Neural crest cell (in vitro differentiated cells): Measurements from ENCODE around the gene CAPN5. TPM values are rescaled to one million over a fixed set of nuclear protein-coding genes. Genes with fewer than 3 reads are reported as not detected.

Source experiments
- DNase-seq: peaks from one replicate; pipeline ENCODE4 v3.0.0; 2021; ENCODE audit warnings: low read depth, mixed read lengths, low spot score
- H3K27ac Mint-ChIP-seq: one replicate; pipeline ENCODE4 v1.8.0; 2021; ENCODE audit warnings: mild to moderate bottlenecking, mixed read lengths; ENCODE audit not compliant: unreplicated experiment
- H3K27me3 Mint-ChIP-seq: 2 replicates; pipeline ENCODE4 v1.8.0; 2021; ENCODE audit warnings: low read depth, mild to moderate bottlenecking, mixed read lengths
- H3K36me3 Mint-ChIP-seq: 2 replicates; pipeline ENCODE4 v1.8.0; 2021; ENCODE audit warnings: low read depth, mild to moderate bottlenecking, mixed read lengths
- H3K4me1 Mint-ChIP-seq: 2 replicates; pipeline ENCODE4 v1.8.0; 2021; ENCODE audit warnings: mixed read lengths
- H3K4me3 Mint-ChIP-seq: one replicate; pipeline ENCODE4 v1.8.0; 2021; ENCODE audit warnings: mild to moderate bottlenecking, mixed read lengths
- H3K9me3 Mint-ChIP-seq: 2 replicates; pipeline ENCODE4 v1.8.0; 2021; ENCODE audit warnings: mixed read lengths
- total RNA-seq: library from RNA; stranded (reverse); gene quantifications from 2 replicates; pipeline ENCODE4 v1.2.1, GENCODE V29; 2021
- TF ChIP-seq, protein P1 (sequence below): fragments of 200-600 bp; sonication (generic); conservative IDR thresholded peaks from 2 replicates; pipeline ENCODE4 v1.5.0; 2021; ENCODE audit warnings: antibody characterized with exemption, mild to moderate bottlenecking

Gene CAPN5
- total RNA-seq, 1 donor from 2014 or later = 25.8 TPM

GRCh38 chr11:77155082-77155475, 88.3 kb downstream of the CAPN5 start:
- Mint-ChIP-seq H3K36me3 (no peaks in the 10 kb centered on the region), H3K9me3 (no peaks in the 10 kb centered on the region), H3K27me3 (no peaks in the 10 kb centered on the region), H3K4me1 (peaks cover 15% of the 10 kb centered on the region), H3K27ac (no peak overlapping the region), H3K4me3 (no peak overlapping the region)
- TF ChIP-seq, protein P1, sequence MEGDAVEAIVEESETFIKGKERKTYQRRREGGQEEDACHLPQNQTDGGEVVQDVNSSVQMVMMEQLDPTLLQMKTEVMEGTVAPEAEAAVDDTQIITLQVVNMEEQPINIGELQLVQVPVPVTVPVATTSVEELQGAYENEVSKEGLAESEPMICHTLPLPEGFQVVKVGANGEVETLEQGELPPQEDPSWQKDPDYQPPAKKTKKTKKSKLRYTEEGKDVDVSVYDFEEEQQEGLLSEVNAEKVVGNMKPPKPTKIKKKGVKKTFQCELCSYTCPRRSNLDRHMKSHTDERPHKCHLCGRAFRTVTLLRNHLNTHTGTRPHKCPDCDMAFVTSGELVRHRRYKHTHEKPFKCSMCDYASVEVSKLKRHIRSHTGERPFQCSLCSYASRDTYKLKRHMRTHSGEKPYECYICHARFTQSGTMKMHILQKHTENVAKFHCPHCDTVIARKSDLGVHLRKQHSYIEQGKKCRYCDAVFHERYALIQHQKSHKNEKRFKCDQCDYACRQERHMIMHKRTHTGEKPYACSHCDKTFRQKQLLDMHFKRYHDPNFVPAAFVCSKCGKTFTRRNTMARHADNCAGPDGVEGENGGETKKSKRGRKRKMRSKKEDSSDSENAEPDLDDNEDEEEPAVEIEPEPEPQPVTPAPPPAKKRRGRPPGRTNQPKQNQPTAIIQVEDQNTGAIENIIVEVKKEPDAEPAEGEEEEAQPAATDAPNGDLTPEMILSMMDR = no peak
- no peak for DNase-seq

DNA sequence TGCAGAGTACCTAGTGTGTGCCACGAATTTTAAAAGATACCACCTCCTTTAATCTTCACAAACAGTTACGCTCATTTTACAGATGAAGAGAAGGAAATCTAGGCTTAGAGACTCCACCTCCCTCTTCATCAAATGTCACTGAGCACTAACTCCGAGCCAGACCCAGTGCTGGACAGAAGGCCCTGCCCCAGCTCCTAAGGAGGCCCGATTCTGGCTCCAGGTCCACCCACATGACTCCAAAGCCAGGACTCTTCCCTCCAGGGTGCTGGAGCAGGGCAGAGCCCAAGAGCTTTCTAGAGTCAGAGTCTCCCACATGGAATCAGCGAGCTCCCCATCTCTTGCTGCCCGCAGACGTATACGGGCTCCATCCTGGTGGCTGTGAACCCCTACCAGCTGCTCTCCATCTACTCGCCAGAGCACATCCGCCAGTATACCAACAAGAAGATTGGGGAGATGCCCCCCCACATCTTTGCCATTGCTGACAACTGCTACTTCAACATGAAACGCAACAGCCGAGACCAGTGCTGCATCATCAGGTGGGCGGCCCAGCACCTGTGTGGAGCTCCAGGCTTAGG, 88.9 kb downstream of the CAPN5 start:
- TF ChIP-seq, protein P1 = no peak
- H3K36me3 Mint-ChIP-seq = no peaks in the 10 kb centered on the region
- H3K4me1 Mint-ChIP-seq = peaks cover 11% of the 10 kb centered on the region
- no peak for DNase-seq
- no peaks in the 10 kb centered on the region for H3K27me3 Mint-ChIP-seq
- H3K9me3 Mint-ChIP-seq = no peaks in the 10 kb centered on the region
- H3K27ac Mint-ChIP-seq = no peak overlapping the region
- no peak overlapping the region for H3K4me3 Mint-ChIP-seq

DNA sequence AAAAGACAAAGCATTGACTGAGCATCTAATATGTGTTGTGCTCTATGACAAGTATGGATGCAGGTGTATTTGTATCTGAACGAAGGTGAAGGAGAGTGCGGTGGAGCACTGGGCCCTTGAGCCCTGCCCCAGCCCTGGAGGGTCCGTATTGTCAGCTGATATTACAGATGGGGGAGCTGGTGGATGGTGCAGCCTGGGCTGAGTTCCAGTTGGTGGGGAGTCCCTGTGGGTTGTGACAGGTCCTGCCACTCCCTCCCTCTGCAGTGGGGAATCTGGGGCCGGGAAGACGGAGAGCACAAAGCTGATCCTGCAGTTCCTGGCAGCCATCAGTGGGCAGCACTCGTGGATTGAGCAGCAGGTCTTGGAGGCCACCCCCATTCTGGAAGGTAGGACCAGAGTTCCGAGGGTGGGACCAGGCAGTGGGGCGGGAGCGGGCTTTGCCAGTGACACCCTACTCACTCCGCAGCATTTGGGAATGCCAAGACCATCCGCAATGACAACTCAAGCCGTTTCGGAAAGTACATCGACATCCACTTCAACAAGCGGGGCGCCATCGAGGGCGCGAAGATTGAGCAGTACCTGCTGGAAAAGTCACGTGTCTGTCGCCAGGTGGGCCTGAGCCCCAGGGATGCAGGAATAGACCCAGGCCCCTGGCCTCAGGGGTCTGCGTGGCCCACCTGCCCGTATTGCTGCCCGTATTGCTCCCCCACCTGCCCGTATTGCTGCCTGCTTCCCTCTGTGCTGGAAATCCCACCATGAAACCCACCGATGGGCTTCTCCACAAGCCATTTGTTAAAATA, 89.8 kb downstream of the CAPN5 start:
- TF ChIP-seq, protein P1 = no peak
- Mint-ChIP-seq H3K27me3 (no peaks in the 10 kb centered on the region), H3K9me3 (no peaks in the 10 kb centered on the region), H3K4me3 (no peak overlapping the region), H3K36me3 (no peaks in the 10 kb centered on the region), H3K27ac (no peak overlapping the region), H3K4me1 (peaks cover 11% of the 10 kb centered on the region)
- DNase-seq = no peak

- H3K4me1 Mint-ChIP-seq = peaks cover 5% of the 10 kb centered on the region
- H3K27me3 Mint-ChIP-seq = no peaks in the 10 kb centered on the region
- no peak for DNase-seq
- H3K36me3 Mint-ChIP-seq = no peaks in the 10 kb centered on the region
- H3K4me3 Mint-ChIP-seq = no peak overlapping the region
- TF ChIP-seq, protein P1 = no peak
- peak overlapping the region; percentile 6 for H3K27ac Mint-ChIP-seq
- no peaks in the 10 kb centered on the region for H3K9me3 Mint-ChIP-seq
These were observed 91.4 kb downstream of the CAPN5 start for GRCh38 chr11:77158041-77158695.

GRCh38 chr11:77159219-77159936, 92.6 kb downstream of the CAPN5 start:
- Mint-ChIP-seq H3K27me3 (no peaks in the 10 kb centered on the region), H3K27ac (no peak overlapping the region), H3K4me3 (no peak overlapping the region), H3K36me3 (no peaks in the 10 kb centered on the region), H3K9me3 (no peaks in the 10 kb centered on the region), H3K4me1 (no peaks in the 10 kb centered on the region)
- DNase-seq = no peak
- TF ChIP-seq, protein P1 = no peak
